Frontal cortex (tissue), 1 donor: ENCODE results near the gene ABHD16B. TPM values are rescaled to one million over a fixed set of nuclear protein-coding genes. Genes with fewer than 3 reads are reported as not detected.

Experiments used
- small RNA-seq: library from RNA; depleted of rRNA; stranded (forward); fragments of <200 nt; gene quantifications from one replicate; pipeline ENCODE3, GENCODE V24; 2014
- total RNA-seq: library from RNA; depleted of rRNA; stranded (reverse); fragments of >200 nt; gene quantifications from one replicate; pipeline ENCODE4 v1.2.3, GENCODE V29; 2014

The ABHD16B gene
- total RNA-seq, 1 donor from 2014 or later = not detected

Small RNA genes within 50 kb of the gene (small RNA-seq; reads per million reads assigned to genes)
- gene RNU1-134P = 0.15 reads per million

Other genes with a start within 250 kb of the ABHD16B start
- gene GMEB2, start 234.4 kb upstream of the ABHD16B start, total RNA-seq = 6.1 TPM
- gene STMN3, start 208.1 kb upstream of the ABHD16B start, total RNA-seq = 104 TPM
- gene RTEL1, start 203.2 kb upstream of the ABHD16B start, total RNA-seq = 8.2 TPM
- not detected for gene TNFRSF6B, start 164.8 kb upstream of the ABHD16B start, total RNA-seq
- gene ARFRP1, start 153.5 kb upstream of the ABHD16B start, total RNA-seq = 18.3 TPM
- gene ZGPAT, start 153.5 kb upstream of the ABHD16B start, total RNA-seq = 6.5 TPM
- gene LIME1, start 124.8 kb upstream of the ABHD16B start, total RNA-seq = 4.9 TPM
- gene SLC2A4RG, start 121.7 kb upstream of the ABHD16B start, total RNA-seq = 1.2 TPM
- 22.4 TPM for gene ZBTB46, start 30.2 kb upstream of the ABHD16B start, total RNA-seq
- gene TPD52L2, start 3.8 kb downstream of the ABHD16B start, total RNA-seq = 22.4 TPM
- gene DNAJC5, start 33.6 kb downstream of the ABHD16B start, total RNA-seq = 102 TPM
- 14.3 TPM for gene UCKL1, start 94.9 kb downstream of the ABHD16B start, total RNA-seq
- gene ZNF512B, start 108.4 kb downstream of the ABHD16B start, total RNA-seq = 15.9 TPM
- gene SAMD10, start 118.1 kb downstream of the ABHD16B start, total RNA-seq = 5.7 TPM
- gene PRPF6, start 119.6 kb downstream of the ABHD16B start, total RNA-seq = 81.9 TPM
- gene C20orf204, start 174.7 kb downstream of the ABHD16B start, total RNA-seq = 1.2 TPM
- gene SOX18, start 188.1 kb downstream of the ABHD16B start, total RNA-seq = 0.41 TPM
- 36.7 TPM for gene TCEA2, start 201.7 kb downstream of the ABHD16B start, total RNA-seq
- gene RGS19, start 218.0 kb downstream of the ABHD16B start, total RNA-seq = 7.7 TPM
- 13.5 TPM for gene OPRL1, start 218.6 kb downstream of the ABHD16B start, total RNA-seq
- 2.9 TPM for gene LKAAEAR1, start 222.9 kb downstream of the ABHD16B start, total RNA-seq
- 0.41 TPM for gene NPBWR2, start 246.1 kb downstream of the ABHD16B start, total RNA-seq